Muscle layer of duodenum (tissue), 2 donors: ENCODE results near the gene ZNF100.
A peak's percentile ranks its signal among the peaks of the same experiment; 100 is the strongest.
"Not testable (repeated sequence)": the region's sequence is repeated elsewhere in the genome, so short reads cannot be mapped to it uniquely, and the experiment has no call there.

Experiments
- H3K27ac ChIP-seq: one replicate; pipeline ENCODE4 v1.7.0; 2013; ENCODE audit warnings: mild to moderate bottlenecking, low read length
- H3K27me3 ChIP-seq: one replicate; pipeline ENCODE4 v1.7.0; 2013; ENCODE audit warnings: low read depth, mild to moderate bottlenecking, control low read depth, low read length
- H3K36me3 ChIP-seq, 2 donors: one replicate each; pipeline ENCODE4 v1.7.0; 2013; ENCODE audit warnings: low read length in 2 of 2, control low read depth in 1 of 2, mild to moderate bottlenecking in 1 of 2; ENCODE audit not compliant: insufficient read depth in 2 of 2, control insufficient read depth in 1 of 2
- H3K4me1 ChIP-seq, 2 donors: one replicate each; pipeline ENCODE4 v1.7.0; 2013; ENCODE audit warnings: low read length in 2 of 2, mild to moderate bottlenecking in 2 of 2, control low read depth in 1 of 2, moderate library complexity in 1 of 2; ENCODE audit not compliant: insufficient read depth in 2 of 2, control insufficient read depth in 1 of 2
- H3K4me3 ChIP-seq, 2 donors: one replicate each; pipeline ENCODE4 v1.7.0; 2013; ENCODE audit warnings: low read length in 2 of 2, low read depth in 1 of 2, mild to moderate bottlenecking in 1 of 2
- H3K9me3 ChIP-seq, 2 donors: one replicate each; pipeline ENCODE4 v1.7.0; 2013; ENCODE audit warnings: low read length in 2 of 2, control low read depth in 1 of 2, mild to moderate bottlenecking in 1 of 2; ENCODE audit not compliant: control insufficient read depth in 1 of 2
- donor health status: healthy.

Gene ZNF100

DNA sequence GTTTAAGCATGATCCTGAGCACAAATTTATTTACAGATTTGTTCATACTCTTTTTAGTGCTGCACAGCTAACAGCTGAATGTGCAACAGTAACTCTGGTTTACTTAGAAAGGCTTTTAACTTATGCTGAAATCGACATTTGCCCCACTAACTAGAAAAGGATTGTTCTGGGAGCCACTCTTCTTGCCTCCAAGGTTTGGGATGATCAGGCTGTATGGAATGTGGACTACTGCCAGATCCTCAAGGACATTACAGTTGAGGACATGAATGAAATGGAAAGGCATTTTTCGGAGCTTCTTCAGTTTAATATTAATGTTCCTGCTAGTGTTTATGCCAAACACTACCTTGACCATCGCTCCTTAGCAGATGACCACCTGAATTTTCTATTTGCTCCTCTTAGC is 16.0 kb downstream of the ZNF100 start:
- peaks cover 0 to 5% of the 10 kb centered on the region in 2 donors for H3K9me3 ChIP-seq

DNA sequence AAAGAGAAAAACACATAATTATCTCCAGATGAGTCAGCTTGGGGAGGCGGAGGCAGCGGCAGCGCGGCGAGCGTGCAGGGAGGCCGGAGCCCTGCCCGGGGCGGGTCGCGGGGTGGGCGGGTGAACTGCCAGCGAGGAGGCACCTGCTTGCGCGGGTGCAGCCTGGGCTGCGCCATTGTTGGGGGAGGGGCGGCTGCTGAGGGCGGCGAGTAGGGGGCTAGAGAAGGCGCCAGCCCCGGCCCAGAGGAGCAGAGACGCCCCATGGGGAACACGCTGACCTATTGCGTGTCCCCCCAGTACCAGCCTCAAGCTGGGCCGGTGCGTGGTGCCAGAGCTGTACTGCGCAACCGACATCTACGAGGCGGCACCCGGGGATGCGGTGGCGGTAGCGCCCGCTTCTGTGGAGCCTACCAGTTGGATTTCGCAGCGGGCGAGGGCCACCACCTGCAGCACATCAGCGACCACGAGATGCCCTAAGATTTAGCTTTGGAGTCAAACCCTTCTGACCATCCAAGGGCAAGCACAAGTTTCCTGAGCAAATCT is 16.7 kb downstream of the ZNF100 start:
- Histone ChIP-seq H3K27me3 (no peaks in the 10 kb centered on the region), H3K27ac (no peak overlapping the region), H3K36me3 (peaks cover 6 to 18% of the 10 kb centered on the region in 2 donors), H3K4me1 (peaks cover 0 to 13% of the 10 kb centered on the region in 2 donors), H3K4me3 (no peak overlapping the region), H3K9me3 (peaks cover 0 to 4% of the 10 kb centered on the region in 2 donors)

More for the DNA sequence above, 16.0 kb downstream of the ZNF100 start:
- H3K27me3 ChIP-seq: no peaks in the 10 kb centered on the region
- no peak overlapping the region for H3K27ac ChIP-seq
- H3K4me3 ChIP-seq: no peak overlapping the region
- H3K36me3 ChIP-seq: peaks cover 6 to 18% of the 10 kb centered on the region in 2 donors
- peaks cover 0 to 13% of the 10 kb centered on the region in 2 donors for H3K4me1 ChIP-seq

- peaks cover 0 to 13% of the 10 kb centered on the region in 2 donors for H3K4me1 ChIP-seq
- no peaks in the 10 kb centered on the region for H3K27me3 ChIP-seq
- no peaks in the 10 kb centered on the region for H3K9me3 ChIP-seq
- peaks cover 6 to 24% of the 10 kb centered on the region in 2 donors for H3K36me3 ChIP-seq
- no peak overlapping the region for H3K27ac ChIP-seq
- no peak overlapping the region for H3K4me3 ChIP-seq
Observed at GRCh38 chr19:21749090-21749489, 18.3 kb downstream of the ZNF100 start.

GRCh38 chr19:21748088-21748487 is 19.3 kb downstream of the ZNF100 start:
- Histone ChIP-seq H3K36me3 (peaks cover 6 to 23% of the 10 kb centered on the region in 2 donors), H3K4me1 (peaks cover 0 to 13% of the 10 kb centered on the region in 2 donors), H3K27ac (no peak overlapping the region), H3K4me3 (no peak overlapping the region), H3K9me3 (no peaks in the 10 kb centered on the region), H3K27me3 (no peaks in the 10 kb centered on the region)

DNA sequence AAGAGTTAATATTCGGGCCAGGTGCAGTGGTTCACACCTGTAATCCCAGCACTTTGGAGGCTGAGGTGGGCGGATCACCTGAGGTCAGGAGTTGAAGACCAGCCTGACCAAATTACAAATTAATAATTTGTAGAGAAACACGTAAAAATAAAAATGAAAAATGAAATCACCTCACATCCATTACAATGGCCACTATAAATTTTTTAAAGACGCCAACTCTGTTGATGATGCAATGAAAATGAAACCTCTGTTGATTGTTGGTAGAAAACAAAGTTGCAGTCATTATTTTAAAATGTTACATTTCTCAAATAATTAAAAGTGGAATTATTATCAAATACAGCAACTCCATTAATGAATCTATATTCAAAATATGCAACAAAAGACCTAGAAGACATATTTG is 26.8 kb downstream of the ZNF100 start:
- Histone ChIP-seq H3K27me3 (no peaks in the 10 kb centered on the region), H3K4me3 (no peak overlapping the region), H3K9me3 (no peaks in the 10 kb centered on the region), H3K4me1 (no peaks in the 10 kb centered on the region), H3K36me3 (peaks cover 11 to 49% of the 10 kb centered on the region in 2 donors), H3K27ac (no peak overlapping the region)

DNA sequence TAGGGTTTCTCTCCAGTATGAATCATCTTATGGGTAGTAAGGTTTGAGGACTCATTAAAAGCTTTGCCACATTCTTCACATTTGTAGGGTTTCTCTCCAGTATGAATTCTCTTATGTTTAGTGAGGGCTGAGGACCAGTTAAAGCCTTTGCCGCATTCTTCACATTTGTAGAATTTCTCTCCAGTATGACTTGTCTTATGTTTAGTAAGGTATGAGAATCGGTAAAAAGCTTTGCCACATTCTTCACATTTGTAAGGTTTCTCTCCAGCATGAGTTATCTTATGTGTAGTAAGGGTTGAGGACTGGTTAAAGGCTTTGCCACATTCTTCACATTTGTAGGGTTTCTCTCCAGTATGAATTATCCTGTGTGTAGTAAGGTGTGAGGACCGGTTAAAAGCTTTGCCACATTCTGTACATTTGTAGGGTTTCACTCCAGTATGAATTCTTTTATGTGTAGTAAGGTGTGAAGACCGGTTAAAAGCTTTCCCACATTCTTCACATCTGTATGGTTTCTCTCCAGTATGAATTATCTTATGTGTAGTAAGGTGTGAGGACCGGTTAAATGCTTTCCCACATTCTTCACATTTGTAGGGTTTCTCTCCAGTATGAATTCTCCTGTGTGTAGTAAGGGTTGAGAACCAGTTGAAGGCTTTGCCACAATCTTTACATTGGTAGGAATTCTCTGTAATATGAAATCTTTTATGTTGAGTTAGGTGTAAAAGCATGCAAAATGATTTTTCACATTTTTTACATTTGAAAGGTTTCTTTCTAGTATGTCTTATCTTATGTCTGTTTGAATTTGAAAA is 40.2 kb downstream of the ZNF100 start:
- Histone ChIP-seq H3K9me3 (peaks cover 23 to 24% of the 10 kb centered on the region in 2 donors), H3K36me3 (peaks cover 10 to 41% of the 10 kb centered on the region in 2 donors), H3K4me3 (peak overlapping the region in 1 of 2 donors; percentile 32)

GRCh38 chr19:21713761-21714160 is 53.6 kb downstream of the ZNF100 start:
- no peaks in the 10 kb centered on the region for H3K27me3 ChIP-seq
- no peaks in the 10 kb centered on the region for H3K4me1 ChIP-seq
- peaks cover 0 to 16% of the 10 kb centered on the region in 2 donors for H3K9me3 ChIP-seq
- peaks cover 0 to 1% of the 10 kb centered on the region in 2 donors for H3K36me3 ChIP-seq
- no peak overlapping the region for H3K27ac ChIP-seq
- H3K4me3 ChIP-seq: no peak overlapping the region

More for the DNA sequence above, 40.2 kb downstream of the ZNF100 start:
- not testable (repeated sequence) for H3K4me1 ChIP-seq, H3K27me3 ChIP-seq, H3K27ac ChIP-seq

DNA sequence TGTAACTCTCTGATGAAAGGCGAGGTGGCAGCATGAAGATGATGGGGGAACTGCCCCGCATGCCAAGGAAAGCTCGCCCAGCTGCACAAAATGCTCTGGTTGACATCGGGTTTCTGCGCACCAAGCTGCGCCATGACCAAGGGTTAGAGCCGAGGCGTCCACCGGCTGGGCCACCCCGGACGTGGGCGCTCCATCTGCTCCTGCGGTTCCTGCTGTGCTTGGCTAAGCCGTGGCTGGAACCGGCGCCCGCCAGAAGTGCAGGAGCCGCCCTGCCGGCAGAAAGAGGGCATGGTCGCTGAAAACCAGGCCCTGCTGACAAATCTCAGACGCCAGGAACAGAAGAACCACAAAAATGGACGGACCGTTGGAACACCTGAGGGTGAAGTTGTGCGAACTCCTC is 57.9 kb downstream of the ZNF100 start:
- H3K27me3 ChIP-seq: no peaks in the 10 kb centered on the region
- H3K27ac ChIP-seq: no peak overlapping the region
- no peaks in the 10 kb centered on the region for H3K4me1 ChIP-seq
- no peaks in the 10 kb centered on the region for H3K36me3 ChIP-seq
- no peak overlapping the region for H3K4me3 ChIP-seq
- peaks cover 0 to 2% of the 10 kb centered on the region in 2 donors for H3K9me3 ChIP-seq

GRCh38 chr19:21707878-21708277 is 59.5 kb downstream of the ZNF100 start:
- not testable (repeated sequence) for H3K27ac ChIP-seq, H3K9me3 ChIP-seq, H3K4me1 ChIP-seq, H3K27me3 ChIP-seq, H3K4me3 ChIP-seq, H3K36me3 ChIP-seq

DNA sequence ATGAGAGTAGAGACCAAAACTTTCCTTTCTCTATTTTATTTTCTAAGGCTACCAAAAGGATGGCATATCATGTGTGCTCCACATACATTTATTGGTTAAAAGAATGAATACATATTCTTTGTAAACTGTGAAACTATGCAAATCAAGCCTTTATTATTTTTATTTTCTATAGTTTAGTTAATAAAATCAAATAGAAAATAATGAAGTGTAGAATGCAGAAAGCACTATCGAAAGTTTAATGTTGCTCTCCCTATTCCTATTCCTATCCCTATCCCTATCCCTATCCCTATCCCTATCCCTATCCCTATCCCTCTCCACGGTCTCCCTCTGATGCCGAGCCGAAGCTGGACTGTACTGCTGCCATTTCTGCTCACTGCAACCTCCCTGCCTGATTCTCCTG is 60.3 kb downstream of the ZNF100 start:
- H3K36me3 ChIP-seq: no peaks in the 10 kb centered on the region
- H3K27ac ChIP-seq: no peak overlapping the region
- no peaks in the 10 kb centered on the region for H3K4me1 ChIP-seq
- no peaks in the 10 kb centered on the region for H3K27me3 ChIP-seq
- peaks cover 0 to 2% of the 10 kb centered on the region in 2 donors for H3K9me3 ChIP-seq
- H3K4me3 ChIP-seq: no peak overlapping the region

- Histone ChIP-seq H3K4me1 (no peaks in the 10 kb centered on the region), H3K4me3 (no peak overlapping the region), H3K9me3 (peaks cover 0 to 2% of the 10 kb centered on the region in 2 donors), H3K36me3 (no peaks in the 10 kb centered on the region), H3K27ac (no peak overlapping the region), H3K27me3 (no peaks in the 10 kb centered on the region)
Observed at GRCh38 chr19:21705393-21705792, 62.0 kb downstream of the ZNF100 start.
